Fibroblast of pulmonary artery (primary cell): Measurements from ENCODE around the gene OR9A4.

Experiments used
- DNase-seq: peaks from one replicate; pipeline ENCODE4 v3.0.0-alpha.2; 2010; ENCODE audit warnings: low read depth
- H3K4me3 ChIP-seq: replicated peaks from 2 replicates; pipeline ENCODE4 v1.5.1; 2011; ENCODE audit warnings: low read depth, mild to moderate bottlenecking, control low read depth, low read length, moderate library complexity
- TF ChIP-seq, protein P1 (sequence below): IDR thresholded peaks from 2 replicates; pipeline ENCODE4 v1.5.1; 2011; ENCODE audit warnings: mild to moderate bottlenecking, control low read depth, low read length, inconsistent platforms; ENCODE audit errors: missing control alignments

The OR9A4 gene

DNA sequence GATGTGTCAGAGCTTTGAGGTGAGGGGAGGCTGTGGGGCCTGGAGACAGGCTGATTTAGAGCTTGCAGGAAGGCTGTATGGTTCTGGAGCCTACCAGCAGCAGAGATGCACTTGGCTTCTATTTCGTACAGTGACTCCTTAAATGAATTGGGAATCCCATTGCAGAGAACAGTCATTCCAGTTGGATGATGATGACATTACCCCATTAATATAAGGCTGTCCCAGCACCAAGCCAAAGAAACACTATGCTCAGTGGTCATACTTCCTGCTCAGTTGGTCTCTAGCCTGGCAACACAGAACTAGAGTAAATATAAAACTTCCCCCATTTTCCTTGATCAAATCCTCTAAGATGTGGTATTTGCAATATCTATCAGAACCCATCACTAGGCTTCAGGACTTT lies 36.3 kb downstream of the OR9A4 start:
- TF ChIP-seq, protein P1, sequence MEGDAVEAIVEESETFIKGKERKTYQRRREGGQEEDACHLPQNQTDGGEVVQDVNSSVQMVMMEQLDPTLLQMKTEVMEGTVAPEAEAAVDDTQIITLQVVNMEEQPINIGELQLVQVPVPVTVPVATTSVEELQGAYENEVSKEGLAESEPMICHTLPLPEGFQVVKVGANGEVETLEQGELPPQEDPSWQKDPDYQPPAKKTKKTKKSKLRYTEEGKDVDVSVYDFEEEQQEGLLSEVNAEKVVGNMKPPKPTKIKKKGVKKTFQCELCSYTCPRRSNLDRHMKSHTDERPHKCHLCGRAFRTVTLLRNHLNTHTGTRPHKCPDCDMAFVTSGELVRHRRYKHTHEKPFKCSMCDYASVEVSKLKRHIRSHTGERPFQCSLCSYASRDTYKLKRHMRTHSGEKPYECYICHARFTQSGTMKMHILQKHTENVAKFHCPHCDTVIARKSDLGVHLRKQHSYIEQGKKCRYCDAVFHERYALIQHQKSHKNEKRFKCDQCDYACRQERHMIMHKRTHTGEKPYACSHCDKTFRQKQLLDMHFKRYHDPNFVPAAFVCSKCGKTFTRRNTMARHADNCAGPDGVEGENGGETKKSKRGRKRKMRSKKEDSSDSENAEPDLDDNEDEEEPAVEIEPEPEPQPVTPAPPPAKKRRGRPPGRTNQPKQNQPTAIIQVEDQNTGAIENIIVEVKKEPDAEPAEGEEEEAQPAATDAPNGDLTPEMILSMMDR = no peak
- no peak overlapping the region for H3K4me3 ChIP-seq
- DNase-seq = no peak

- no peak overlapping the region for H3K4me3 ChIP-seq
- TF ChIP-seq, protein P1 = no peak
- DNase-seq = no peak
Measured at GRCh38 chr7:141954334-141954733, 38.1 kb downstream of the OR9A4 start.

DNA sequence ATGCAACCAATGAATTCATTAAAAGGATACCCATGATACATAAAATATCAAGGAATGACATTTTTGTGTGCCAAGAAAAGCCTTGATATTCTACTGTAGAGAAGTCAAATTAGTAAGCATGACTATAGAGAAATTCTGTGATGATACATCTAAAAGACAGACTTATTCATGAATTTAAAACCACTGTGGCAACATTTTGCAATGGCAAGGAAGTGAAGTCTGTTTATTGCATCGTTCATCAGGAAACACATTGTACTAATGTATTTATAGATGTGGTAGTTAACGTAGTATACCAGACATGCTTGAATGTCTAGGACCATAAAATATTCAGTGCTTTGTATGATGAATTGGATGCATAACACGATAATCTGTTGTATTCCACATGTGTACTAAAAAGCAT lies 39.9 kb downstream of the OR9A4 start:
- TF ChIP-seq, protein P1 = no peak
- H3K4me3 ChIP-seq = no peak overlapping the region
- DNase-seq = no peak

GRCh38 chr7:141960687-141961422 lies 44.7 kb downstream of the OR9A4 start:
- no peak for DNase-seq
- no peak overlapping the region for H3K4me3 ChIP-seq
- TF ChIP-seq, protein P1 = no peak
